ENCODE measurements around the gene PPP1R18.

DNA sequence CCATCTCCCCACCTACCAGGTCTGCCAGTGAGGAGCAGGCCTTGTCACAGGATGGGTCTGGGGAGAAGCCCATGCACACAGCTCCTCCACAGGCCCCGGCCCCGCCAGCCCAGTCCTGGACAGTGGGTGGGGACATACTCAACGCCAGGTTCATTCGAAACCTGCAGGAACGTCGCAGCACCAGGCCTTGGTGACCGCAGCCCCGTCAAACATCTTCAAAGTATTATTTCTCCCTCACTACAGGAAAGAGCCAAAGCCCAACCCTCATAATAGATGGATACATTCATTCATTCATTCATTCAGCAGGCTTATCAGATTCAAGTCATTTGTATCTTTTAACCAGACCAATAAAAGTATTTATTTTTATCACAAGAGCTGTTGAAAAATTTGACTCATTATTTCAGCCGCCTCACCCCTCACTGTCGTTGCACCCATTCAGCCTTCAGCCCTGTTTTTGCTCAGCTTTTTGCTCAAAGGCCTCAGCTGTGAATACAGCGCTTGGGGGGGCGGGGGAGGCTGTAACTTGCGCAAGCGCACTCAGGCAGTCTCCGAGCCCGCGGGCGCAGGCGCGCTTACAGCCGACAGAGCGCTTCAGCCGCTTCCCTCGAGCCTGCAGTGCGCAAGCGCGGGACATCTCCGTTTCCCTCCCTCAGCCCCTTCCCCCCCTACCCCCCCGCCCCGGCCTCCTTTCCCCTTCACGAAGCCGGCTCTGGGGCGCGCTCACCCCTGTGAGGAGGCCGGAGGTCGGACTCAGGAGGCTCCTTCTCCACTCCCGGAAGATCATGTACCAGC, 39.8 kb downstream of the PPP1R18 start, which contains the start of gene C6orf136:
- TF ChIP-seq EZH2phosphoT487 (IDR thresholded peaks at IDR 0.05; ENCODE audit: insufficient read depth, low read depth) (no peak), EZH2 (IDR thresholded peaks at IDR 0.05; ENCODE audit: insufficient read depth, poor library complexity, severe bottlenecking) (no peak)

Data from GM23248 (cell line).